Endometrial microvascular endothelial cells (primary cell): Measurements from ENCODE around the gene TRIM14. TPM values are rescaled to one million over a fixed set of nuclear protein-coding genes. Genes with fewer than 3 reads are reported as not detected.

Experiments
- in situ Hi-C: cut with HindIII; loops from 2 replicates; pipeline ENCODE4 v1.10.0; 2017; ENCODE audit warnings: low sequenced_read_pairs, low pct_unique_long_range_greater_than_20kb; ENCODE audit errors: inconsistent ontology term
- total RNA-seq: library from RNA; depleted of rRNA; stranded (reverse); fragments of >200 nt; gene quantifications from one replicate; pipeline ENCODE4 v1.2.3, GENCODE V29; 2015; ENCODE audit errors: inconsistent ontology term

TRIM14 gene
- total RNA-seq, 1 donor from 2014 or later, result 17.1 TPM

DNA sequence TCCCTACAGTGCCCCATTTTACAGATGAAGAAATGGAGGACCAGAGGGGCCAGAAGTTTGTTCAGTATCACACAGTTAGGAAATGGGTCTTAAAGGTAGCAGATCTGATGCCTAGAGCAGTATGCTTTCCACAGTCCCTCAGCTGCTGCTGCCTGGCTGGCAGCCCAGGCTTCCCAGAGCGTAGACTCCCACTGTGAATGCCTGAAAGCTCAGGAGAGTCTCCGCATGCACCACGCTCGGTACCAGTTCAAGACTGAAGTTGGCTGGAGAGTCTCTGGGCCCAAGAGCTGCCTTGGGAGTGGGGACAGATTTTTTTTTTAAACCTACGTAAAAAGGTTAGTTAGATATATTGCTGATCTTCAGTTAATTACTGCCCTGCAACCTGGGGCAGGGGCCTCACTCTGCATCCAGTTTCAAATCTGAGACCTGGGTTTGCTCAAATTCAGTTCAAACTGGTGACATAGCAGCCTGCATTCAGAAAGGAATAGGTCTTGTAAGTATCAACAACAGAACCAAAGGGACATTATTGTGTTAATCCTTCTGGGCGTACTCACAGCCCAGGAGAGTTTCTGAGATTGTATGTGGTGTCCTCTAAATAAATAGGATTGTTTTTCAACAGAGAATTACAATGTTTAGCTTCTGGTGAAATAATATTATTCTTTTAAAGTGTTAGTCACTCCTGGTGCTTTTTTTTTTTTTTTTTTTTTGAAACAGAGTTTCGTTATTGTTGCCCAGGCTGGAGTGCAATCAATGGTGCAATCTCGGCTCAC is 54.2 kb downstream of the TRIM14 start:
- in situ Hi-C loops, result no loop called here

DNA sequence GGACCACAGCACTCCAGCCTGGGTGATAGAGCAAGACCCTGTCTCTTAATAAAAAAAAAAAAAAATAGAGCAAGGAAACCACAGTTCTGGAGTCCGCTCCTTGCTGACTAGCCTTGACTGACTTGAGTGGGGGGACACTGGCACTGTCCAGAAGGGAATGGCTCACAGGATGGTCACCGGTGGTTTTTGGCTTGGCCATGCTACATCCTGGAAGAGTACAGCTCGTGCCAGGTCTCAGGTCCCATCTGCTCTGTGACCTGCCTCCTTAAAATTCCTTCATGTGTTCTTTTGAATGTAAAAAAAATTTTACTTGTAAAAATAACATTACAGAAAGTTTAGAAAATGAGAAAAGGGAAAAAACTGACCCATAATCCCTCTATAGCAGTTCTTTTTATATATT is 56.9 kb downstream of the TRIM14 start:
- in situ Hi-C loops, result no loop called here

DNA sequence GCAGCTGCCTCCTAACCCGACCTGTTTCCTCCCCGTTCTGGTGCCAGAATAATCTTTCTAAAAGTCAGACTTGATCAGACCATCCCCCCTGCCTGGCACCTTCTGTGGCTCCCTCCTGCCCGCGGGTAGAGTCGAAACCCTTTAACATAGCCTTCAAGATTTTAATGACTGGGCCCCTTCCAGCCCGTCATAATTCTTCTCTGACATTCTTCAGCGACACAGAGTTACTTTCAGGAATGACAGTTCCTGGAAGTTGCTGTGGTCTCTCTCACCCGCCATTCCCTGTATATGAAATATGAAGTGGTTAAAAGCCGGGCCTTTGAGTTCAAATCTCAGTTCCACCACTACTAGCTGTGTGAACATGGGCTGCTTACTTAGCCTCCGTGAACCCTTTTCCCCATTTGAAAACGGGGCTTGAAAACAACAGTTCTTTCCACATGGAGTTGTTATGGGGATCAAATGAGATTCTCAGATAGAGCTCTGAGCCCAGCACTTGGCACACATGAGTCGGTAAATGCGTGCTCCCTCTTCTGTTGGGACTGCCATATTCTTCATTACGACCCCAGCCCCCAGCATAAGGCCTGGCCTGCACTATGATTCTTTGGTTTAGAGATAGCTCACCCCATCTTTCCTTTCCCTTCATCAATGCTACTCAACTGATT is 61.8 kb downstream of the TRIM14 start:
- in situ Hi-C loops, result no loop called here

DNA sequence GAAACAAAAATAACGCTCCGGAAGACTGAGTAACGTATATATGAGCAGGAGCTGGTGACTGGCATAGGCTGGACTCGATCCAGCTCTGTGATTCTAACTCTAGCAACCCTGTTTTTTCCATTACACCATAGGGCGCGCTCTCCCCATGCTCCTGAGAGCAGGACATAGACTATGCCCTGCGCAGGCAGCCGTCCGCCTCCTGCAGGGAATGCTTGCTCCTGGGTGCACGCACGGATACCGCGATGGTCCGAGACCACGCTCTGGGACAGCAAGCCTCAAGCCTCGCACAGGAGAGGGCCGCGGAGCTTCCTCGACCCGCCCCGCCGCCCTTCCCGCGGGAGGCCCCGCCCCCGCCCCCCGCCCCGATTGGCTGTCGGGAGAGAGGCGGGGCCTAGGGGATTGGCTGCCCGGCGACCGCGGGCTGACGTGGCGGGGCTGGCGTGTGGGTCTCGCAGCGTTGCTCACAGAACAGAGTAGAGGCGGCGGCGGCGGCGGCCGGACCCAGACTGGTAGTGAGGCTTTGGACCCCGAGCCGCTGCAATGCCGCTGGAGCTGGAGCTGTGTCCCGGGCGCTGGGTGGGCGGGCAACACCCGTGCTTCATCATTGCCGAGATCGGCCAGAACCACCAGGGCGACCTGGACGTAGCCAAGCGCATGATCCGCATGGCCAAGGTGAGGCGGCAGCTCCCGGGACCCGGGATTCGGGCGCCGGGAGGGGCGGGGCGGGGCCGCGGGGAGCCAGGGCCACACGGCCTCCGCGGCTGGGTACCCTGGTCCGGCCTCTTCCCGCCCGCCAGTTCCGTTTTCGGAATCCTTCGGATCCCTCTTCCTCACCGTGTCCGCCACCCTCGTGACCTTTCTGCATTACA is 62.5 kb downstream of the TRIM14 start, which contains the start of gene NANS:
Gene NANS, plus strand, starts transcription at position 464 of the 869 bp plus-strand sequence. Its CDS starts 77 bp downstream, at position 541.
- in situ Hi-C loops, result no loop called here

DNA sequence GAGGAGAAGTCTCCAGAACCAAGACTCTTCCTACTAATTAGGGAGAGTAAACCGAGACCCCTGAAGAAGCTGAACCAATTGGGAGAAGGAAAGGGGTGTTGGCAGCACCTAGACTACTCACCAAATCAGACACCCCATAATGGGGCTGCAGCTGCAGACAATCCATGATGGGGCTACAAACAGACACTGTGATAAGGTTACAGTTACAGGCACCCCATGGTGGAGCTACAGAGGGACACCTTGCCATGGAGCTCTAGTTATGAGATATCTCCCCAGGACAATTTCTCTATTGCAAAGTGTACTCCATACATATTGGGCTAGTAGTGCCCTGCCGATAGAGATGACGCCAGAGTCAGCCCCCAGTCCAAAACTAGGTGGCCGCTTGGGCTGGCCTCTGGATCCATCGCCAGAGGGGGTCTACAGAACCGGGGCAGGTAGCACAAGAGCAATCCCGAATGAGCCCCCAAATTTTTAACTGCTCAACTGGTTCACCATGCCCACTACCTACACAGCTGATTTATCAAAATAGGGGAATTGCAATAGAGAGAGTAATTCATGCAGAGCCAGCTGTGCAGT is 64.6 kb downstream of the TRIM14 start:
- in situ Hi-C loops, result no loop called here

DNA sequence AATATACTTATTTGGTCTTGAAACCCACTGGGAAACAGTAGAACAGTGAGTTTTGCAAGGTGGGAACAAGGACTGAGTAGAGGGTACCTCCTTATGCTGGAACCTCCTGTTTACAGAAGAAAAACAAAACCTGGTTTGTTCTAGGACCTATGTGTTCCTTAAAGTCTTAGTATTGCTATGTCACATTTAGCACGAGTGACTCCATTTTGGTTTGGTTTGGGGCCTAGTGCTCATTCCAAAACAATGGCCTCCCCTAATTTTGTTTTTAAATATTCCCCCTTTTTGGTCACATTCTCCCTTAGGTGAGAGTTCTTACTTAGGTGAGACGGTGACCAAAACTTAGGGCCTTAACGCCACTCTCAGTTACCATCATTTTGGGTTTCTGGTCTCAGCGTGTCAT is 68.7 kb downstream of the TRIM14 start:
- in situ Hi-C loops, result no loop called here

DNA sequence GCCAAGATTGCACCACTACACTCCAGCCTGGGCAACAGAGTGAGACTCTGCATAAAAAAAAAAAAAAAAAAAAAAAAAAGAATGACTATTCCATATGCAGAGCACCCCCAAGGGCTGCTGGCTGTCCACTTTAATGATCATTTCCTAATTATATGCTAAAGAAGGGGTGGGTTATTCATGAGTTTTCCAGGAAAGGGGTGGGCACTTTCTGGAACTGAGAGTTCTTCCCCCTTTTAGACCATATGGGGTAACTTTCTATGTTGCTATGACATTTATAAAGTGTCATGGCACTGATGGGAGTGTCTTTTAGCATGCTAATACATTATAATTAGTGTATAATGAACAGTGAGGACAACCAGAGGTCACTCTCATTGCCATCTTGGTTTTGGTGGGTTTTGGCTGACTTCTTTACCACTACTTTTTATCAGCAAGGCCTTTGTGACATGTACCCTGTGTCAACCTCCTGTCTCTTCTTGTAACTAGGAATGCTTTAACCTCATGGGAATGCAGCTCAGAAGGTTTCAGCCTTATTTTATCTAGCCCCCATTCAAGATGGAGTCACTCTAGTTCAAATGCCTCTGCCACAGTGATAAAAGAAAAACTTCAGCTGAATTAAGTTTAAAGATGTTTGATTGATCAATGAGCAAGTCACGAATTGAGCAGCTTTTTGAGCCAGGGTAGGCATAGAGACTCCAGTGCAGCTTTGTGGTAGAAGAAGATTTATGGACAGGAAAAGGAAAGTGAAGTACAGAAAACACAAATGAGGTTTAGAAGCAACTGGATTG is 69.5 kb downstream of the TRIM14 start:
- in situ Hi-C loops, result no loop called here

DNA sequence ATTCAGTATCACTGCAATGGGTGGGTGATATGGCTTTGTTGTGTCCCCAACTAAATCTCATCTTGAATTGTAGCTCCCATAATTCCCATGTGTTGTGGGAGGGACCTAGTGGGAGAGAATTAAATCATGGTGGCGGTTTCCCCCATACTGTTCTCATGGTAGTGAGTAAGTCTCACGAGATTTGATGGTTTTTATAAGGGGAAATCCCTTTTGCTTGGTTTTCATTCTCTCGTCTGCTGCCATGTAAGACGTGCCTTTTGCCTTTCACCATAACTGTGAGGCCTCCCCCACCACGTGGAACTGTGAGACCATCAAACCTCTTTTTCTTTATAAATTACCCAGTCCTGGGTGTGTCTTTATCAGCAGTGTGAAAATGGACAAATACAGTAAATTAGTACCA is 72.0 kb downstream of the TRIM14 start:
- in situ Hi-C loops, result no loop called here

DNA sequence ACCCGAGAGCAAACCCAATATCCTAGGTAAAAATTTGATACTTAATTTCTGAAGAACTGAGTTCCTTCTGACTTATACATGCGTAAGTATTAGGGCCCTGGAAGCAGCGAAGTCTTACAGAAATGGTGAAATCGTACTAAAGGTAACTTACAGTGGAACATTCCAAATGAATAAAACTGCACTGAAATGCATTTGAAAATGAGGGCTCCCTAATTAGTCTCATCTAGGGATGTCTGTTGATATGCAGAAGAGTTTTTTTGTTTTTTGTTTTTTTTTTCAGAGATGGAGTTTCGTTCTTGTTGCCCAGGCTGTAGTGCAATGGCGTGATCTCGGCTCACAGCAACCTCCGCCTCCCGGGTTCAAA is 72.9 kb downstream of the TRIM14 start:
- in situ Hi-C loops, result no loop called here

DNA sequence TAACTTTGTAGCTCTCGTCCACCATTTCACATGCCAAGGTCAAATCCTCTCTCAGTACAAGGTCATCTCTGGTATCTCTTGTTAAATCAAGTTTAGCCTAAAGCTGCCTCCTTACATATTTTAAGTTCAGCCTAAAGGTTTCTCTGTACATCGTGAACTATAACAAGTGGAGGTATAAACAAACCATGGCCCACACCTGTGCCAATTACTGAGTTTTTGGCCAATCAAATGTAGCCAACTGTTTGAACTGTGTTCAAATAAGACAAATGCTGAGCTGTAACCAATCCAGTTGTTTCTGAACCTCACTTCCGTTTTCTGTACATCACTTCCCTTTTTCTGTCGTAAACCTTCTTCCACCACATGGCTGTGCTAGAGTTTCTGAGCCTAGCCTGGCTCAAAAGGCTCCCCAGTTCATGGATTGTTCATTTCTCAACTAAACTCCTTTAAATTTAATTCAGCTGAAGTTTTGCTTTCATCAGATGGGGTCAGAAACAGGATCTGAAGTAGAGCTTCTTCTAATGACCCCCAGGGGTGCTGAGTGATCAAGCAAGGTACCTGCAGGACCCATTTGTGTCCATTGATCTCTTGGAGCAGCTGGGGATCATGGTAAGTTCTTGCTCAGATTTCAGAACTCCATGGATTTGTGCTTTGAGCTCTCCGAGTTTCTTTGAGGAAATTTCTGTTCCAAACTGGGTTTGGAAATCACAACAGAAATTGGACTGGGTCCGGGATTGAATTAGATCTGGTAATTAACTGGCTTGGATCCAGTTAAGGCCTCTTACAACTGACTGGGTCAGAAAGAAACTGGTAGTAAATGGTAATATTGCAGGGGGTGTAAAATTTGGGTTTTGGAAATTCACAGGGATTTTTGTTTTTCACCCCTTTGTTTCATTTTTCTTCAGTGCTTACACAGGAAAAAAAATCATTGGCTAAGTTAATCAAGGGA is 73.5 kb downstream of the TRIM14 start:
- in situ Hi-C loops, result no loop called here

DNA sequence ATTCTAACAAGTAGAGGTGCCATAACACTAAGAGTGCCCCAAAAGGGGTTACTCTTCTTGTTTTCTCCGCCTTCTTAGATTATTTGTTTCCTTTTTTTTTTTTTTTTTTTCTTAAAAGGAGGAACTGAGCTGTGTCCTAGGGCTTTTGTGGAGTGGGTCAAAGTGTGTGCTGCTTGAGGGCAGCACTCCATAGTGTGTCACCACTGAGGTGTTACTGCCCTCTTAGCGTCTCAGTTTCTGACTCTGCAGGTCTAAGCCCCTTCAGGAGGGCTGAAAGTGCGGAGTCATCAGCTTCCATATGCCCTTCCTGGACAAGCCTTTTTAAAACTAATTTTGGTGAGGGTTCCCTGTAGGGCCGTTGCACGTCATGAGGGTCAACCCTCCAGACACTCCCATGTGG is 75.1 kb downstream of the TRIM14 start:
- in situ Hi-C loops, result no loop called here

DNA sequence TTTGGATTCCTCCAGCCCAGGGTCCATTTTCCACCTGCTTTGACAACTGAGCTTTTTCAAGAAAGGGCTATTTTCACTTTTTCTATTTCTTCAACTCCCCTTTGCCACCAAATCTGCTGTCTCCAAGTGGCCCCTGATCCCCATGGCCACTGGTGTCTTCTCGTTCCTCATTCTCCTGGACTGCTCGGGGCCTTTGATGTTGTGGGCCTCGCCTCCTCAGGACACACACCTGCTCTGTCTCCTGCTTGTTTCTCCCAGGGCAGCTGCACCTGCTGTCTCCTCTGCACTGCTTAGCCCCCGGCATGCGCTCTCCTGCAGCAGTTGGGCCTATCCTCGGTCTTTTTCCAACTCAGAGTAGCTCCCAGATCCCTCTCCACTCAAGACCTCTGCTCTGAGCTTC is 78.8 kb downstream of the TRIM14 start:
- in situ Hi-C loops, result no loop called here

DNA sequence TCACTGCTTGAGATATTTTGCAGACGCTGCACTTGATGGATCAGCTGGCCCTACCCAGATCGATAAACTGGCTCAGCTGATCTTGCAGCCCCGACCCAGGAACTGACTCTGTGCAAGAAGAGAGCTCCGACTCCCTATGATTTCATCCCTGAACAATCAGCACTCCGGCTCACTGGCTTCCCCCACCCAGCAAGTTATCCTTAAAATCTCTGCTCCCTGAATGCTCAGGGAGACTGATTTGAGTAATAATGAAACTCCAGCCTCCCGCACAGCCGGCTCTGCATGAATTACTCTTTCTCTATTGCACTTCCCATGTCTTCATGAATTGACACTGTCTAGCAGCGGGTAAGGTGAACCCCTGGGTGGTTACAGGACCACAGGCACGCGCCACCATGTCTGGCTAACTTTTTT is 79.4 kb downstream of the TRIM14 start:
- in situ Hi-C loops, result no loop called here

DNA sequence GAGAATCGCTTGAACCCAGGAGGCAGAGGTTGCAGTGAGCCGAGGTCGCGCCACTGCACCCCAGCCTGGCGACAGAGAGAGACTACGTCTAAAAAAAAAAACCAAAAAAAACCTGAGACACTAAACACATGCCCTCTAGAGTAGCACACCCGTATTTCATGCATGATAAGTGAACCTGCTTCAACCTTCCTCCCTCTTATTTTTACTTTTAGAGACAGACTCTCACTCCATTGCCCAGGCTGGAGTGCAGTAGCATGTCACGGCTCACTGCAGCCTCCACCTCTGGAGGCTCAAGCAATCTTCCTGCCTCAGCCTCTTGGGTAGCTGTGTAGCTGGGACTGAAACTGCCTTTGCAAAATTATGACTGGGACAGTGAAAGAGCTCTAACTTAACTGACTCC is 80.1 kb downstream of the TRIM14 start:
- in situ Hi-C loops, result no loop called here

DNA sequence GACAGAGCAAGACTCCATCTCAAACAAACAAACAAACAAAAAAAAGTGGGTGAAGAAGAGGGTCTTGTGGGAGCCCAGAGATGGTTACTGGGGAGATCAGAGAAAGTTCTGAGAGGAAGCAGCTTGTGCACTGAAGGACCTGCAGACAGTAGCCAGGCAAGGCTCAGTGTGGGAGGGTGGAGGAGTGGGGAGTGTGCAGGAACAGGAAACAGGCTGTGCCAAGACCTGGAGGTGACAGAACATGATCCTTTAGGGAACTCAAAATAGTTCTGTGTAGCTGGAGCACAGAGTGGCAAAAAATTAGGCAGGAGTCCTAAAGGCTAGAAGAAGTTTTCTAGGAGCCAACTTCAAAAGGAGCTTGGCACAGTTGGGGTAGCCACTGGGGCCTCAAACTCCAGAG is 81.7 kb downstream of the TRIM14 start:
- in situ Hi-C loops, result no loop called here

DNA sequence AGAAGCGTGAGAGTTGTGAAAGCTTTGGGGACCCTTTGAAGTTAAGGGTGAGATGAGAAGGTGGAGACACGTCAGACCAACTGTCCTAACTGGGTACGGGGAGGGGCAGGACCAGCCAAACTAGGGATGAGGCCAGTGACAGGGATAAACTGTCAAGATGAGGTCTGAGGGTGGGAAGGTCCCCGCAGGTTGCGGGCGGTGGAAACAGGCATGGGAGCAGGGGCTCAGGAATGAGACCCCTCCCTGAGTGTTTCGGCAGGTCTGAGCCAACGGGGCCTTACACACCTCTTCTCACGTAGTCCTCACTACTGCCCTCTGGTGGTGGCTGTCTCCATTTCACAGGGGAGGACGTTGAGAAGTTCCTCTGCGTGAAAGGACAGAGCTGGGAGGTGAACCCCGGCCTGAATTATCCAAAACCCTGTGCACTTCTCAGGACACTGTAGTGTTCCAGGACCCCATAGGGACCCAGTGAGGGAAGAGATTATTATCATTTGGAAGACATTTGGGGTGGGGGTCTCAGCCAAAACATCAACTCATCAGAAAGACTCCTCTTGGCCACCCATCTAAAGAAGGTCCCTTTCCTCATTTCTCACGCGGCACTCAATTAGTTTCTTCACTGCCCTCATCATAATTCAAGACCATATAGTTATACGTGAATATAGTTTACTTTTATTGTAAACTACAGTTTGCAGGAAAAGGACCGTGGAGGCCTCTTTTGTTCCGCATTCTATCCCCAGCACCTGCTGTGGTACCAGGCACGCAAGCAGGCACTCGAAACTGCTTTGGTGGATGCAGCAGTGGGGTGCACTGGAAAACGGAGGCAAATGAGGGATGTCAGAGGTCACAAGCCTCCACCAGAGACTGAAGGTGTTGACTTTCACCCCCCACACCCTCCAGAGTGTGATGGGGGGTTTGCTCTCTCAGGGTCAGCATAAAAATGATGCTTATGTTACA is 84.2 kb downstream of the TRIM14 start:
- in situ Hi-C loops, result no loop called here

DNA sequence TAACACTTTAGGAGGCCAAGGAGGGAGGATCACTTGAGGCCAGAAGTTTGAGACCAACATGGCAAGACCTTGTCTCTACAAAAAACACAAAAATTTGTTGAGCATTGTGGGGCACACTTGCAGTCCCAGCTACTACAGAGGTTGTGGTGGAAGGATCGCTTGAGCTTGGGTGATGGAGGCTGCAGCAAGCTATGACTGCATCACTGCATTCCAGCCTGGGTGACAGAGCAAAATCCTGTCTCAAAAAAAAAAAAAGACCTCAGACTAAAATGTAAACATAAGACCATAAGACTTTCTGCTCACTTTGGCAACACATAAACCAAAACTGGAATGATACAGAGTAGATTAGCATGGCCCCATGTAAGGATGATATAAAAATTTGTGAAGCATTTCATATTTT is 87.1 kb downstream of the TRIM14 start:
- in situ Hi-C loops, result no loop called here
